NCI-H774 (cell line): ENCODE results near the gene ZNF239.
"Not testable (repeated sequence)": the region's sequence is repeated elsewhere in the genome, so short reads cannot be mapped to it uniquely, and the experiment has no call there.

Experiments
- DNase-seq: peaks from one replicate; lab custom pipeline; 2025; lab: John Stamatoyannopoulos, UW

The ZNF239 gene

DNA sequence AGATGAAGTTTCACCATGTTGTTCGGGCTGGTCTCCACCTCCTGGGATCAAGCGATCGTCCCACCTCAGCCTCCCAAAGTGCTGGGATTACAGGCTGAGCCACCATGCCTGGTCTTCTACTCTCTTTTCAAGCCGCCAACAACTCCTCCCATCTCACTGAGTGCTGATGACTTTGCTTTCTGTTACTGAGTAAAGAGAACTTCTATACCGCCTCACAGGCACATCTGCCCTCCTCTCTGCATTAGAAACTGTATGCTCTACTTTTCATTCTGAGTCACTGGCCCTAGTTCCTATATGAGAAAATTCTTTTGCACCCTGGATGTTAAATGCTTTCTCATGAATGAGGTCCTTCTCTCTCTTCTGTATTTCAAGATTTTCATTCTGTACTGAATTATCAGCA lies 2.2 kb upstream of the ZNF239 start:
- DNase-seq = no peak

DNA sequence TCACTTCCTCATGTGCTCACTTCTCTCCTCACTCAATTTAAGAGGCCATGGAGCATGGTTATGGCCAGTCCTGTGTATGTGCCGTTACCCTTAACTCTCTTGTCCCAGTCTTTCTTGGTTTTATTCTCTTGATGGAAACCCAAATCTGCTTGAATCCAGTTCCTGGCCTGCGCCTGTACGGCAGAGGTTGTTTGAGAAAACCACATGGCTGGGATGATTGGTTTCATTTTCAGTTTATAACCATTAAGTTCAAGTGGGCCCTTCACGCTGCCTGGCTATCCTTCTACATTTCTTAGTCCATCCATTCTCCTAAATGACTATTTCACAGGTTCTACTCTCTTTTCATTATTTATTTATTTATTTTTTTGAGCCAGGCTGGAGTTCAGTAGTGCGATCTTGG lies 1.6 kb upstream of the ZNF239 start:
- DNase-seq = no peak

DNA sequence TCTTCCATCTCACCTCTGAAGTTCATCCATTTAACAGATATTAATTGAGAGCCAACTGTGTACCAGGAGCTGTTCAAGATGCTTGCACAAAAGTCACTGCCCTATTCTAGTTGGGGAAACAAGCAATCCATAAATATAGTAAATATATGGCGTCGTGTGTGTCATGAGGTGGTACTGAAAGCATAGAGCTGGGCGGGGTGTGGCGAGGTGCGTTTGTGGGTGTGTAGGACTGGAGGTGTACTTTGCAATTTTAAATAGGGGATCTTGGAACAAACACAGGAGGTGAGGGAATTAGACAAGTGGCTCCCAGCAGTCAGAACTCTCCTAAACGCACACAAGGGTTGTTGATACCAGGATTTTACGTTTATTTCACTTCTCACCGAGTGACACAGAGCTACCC lies 490 bp upstream of the ZNF239 start:
- no peak for DNase-seq

DNA sequence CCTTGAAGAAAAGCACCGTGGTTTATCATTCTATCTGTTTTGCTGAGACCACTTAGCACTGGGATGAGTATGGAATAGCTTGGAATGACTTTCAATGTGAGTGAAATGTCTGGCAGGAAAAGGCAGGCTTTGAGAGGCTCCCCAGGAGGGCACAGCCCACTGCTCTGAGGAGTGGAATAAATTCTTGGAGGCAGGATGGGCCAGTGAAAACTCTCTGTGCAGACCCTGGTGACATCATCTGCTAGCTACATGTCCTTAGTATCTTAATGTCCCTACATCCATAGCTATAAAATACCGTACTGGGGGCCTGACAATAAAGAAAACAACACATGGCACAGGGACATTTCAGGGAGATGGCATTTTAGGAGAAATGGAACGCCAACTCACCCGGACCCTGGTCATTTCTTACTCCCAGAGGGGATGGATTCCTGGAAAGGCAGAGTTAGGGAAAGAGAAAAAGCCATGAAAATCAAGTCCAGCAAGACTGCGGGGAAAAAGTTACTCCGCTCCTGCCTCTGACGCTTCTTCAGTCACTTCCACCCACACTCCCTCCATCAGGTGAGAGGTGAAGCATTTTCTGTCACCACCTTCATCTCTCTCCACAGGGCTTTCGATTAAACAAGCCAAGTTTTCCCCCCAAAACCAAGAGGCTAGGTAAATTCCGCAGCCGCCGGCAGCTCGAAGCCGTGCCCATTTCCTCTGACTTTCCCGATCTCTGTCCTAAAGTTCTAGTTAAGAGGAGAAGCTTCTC lies 991 bp downstream of the ZNF239 start:
- no peak for DNase-seq

DNA sequence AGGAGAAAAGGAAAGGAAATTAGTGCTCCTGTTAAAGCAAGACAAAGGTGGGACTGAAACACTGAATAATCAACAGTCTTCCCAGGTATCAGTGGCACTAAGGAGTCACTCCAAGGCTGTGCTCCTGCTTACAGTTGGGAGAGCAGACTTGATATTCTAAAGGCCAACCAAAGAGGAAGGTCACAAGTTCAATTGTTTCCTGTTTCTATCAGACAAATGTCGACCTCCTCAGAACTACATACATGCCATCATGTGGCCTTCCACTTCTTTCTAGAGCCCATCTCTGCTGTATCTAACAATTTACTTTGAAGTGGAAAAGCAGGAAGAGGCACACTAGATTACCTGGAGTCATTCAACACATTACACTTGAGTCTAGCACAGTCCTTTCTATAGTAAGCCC lies 3.4 kb downstream of the ZNF239 start:
- DNase-seq = no peak

DNA sequence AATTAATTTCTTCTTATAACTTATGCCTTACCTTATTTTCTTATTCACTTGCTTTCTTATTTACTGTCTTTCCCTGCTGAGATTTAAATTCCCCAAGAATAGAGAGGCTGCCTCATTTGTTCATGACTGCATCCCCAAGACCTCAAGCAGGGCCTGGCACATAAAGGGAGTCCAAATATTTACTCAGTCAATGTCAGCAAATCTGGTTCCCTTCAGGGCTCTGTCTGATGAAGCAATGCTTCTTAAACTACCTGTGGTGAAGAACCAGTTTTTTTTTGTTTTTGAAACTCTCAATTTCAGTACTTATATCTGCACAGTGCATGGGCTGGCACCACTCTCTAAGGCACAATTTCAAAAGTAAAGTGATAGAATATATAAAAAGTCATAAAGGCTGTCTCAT lies 4.7 kb downstream of the ZNF239 start:
- DNase-seq = peak; percentile 3

DNA sequence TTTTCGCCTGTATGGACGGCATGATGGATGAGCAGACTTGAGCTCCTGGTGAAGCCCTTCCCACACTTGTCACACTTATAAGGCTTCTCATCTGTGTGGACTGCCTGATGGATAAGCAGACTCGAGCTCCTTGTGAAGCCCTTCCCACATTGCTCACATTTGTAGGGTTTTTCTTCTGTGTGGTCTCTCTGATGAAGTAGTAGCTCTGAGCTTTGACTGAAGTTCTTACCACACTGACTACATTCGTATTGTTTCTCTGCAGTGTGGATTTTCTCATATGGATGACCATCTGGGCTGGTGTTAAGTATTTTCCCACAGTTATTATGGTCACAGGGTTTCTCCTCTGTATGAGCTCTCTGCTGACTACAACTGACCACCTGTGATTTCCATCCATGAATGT lies 17.2 kb downstream of the ZNF239 start:
- no peak for DNase-seq

DNA sequence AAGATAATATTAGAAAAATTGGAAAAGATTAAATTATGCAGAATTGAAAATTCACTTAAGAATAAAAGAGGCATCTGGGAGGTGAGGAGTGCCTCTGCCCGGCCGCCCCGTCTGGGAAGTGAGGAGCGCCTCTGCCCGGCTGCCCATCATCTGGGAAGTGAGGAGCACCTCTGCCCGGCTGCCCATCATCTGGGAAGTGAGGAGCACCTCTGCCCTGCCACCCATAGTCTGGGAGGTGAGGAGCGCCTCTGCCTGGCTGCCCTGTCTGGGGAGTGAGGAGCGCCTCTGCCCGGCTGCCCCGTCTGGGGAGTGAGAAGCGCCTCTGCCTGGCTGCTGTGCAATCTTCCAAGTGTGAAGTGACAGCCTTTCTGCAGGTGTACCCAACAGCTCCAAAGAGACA lies 30.7 kb downstream of the ZNF239 start:
- DNase-seq = not testable (repeated sequence)

DNA sequence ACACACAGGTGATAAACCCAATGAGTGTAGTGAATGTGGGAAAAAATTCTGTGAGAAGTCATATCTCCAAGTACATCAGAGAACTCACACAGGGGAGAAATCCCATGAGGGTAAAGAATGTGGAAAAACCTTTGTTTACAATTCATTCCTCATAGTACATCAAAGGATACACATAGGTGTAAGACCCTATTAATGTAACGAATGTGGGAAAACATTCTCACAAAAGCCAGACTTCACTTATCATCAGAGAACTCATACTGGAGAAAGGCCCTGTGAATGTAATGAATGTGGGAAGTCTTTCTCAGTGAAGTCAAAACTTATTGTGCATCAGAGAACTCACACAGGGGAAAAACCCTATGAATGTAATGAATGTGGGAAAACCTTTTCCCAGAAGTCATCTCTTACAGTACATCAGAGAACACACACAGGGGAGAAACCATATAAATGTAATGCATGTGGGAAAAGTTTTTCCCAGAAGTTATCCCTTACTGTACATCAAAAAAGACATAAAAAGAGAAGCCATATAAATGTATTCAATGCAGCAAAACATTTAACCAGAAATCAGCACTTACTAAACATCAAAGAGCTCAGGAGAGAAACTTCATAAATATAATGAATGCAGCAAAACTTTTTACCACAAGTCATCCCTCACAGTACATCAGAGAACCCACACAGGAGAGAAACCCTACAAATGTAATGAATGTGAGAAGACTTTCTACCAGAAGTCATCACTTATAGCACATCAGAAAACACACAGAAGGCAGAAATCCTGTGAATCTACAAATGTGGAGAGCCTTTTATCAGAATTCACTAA lies 49.8 kb downstream of the ZNF239 start:
- DNase-seq = no peak
